GM19438 (cell line): ENCODE measurements around the gene UBE3A.

Experiments
- ATAC-seq: cut with Tn5 transposase; IDR thresholded peaks from one replicate; pipeline ENCODE4 v1.9.1; 2021; ENCODE audit warnings: low read depth; ENCODE audit not compliant: unreplicated experiment

UBE3A gene

DNA sequence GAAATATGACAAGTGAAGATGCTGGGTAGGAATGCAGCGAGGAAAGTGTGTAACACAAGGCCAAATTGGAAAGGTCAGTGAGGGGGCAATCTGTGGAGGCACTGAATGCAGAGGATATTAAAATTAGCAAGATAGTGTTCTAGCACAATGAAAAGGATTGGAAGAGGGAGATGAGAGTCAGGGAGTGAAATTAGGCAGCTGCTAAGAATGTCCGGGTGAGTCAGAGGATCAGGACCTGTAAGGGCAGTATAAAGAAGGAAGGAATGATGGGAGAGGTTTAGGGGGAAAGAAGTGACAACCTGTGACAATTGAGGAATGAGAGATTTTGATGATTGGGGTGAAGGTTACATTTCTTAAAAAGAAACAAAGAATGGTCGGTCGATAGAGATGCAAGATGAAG lies 103.5 kb downstream of the UBE3A start:
- no peak for ATAC-seq

GRCh38 chr15:25333049-25333448 lies 105.8 kb downstream of the UBE3A start:
- ATAC-seq = no peak

GRCh38 chr15:25332306-25332705 lies 106.5 kb downstream of the UBE3A start:
- ATAC-seq = no peak

DNA sequence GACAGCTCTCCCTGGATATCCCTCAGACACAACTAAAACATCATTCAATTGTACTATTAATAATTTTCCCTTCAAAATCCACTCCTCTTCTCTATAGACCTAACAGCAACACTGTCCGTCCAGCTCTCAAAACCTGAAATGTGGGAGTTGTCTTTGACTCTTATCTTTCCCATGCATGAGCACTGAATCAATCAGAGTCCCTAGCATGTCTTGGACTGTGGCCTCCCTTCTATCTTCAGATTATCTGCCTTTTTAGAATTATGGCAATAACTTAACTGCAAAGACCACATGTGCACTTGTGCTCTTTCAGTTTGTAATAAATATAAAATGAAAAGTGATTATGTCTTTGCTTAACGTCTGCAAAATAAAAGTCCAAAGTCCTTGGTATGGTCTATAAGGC lies 107.0 kb downstream of the UBE3A start:
- no peak for ATAC-seq

DNA sequence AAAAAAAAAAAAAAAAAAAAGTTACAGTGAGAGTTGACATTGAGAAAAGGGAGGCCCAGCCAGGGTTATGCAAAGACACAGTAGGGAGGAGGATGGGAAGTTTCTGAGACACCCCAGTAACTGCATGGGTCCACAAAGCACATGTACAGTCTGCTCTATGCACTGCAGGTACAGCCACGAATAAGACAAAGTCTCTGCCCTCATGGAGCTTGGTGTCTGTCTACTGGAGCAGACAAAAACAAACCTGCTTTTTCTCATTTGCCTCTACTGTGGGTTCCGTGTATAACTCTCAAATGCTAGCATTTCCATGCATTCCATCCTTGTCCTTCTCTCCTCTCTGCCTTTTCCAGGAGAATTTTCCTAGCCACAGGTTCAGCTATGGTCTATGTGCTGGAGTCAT lies 107.4 kb downstream of the UBE3A start:
- ATAC-seq = no peak

GRCh38 chr15:25329696-25330095 lies 109.1 kb downstream of the UBE3A start:
- no peak for ATAC-seq

- no peak for ATAC-seq
These were observed 111.1 kb downstream of the UBE3A start for GRCh38 chr15:25327686-25328085.

- no peak for ATAC-seq
These were observed 113.6 kb downstream of the UBE3A start for GRCh38 chr15:25325187-25325586.

- ATAC-seq = no peak
These were observed 115.4 kb downstream of the UBE3A start for GRCh38 chr15:25323420-25323819.

- no peak for ATAC-seq
These were observed 151.0 kb downstream of the UBE3A start for GRCh38 chr15:25287823-25288222.
